H1 (cell line): ENCODE measurements around the gene TAS2R46. TPM values are rescaled to one million over a fixed set of nuclear protein-coding genes. Genes with fewer than 3 reads are reported as not detected.
"Not testable (repeated sequence)": the region's sequence is repeated elsewhere in the genome, so short reads cannot be mapped to it uniquely, and the experiment has no call there.

Experiments
- CTCF ChIA-PET: fragments of 300-600 bp; sonication (Branson Sonifier 250); formaldehyde crosslinking; loops from one replicate; lab custom pipeline; 2021; ENCODE audit not compliant: partially characterized antibody; lab: Charles Lee
- POLR2A ChIA-PET: fragments of 300-600 bp; sonication (Branson Sonifier 250); formaldehyde crosslinking; loops from one replicate; lab custom pipeline; 2021; ENCODE audit warnings: inconsistent platforms; ENCODE audit not compliant: partially characterized antibody; lab: Charles Lee
- DNase-seq, 2 experiments: peaks; one replicate each; pipeline versions ENCODE4 v3.0.0 to v3.0.0-alpha.2; 2010 to 2022; ENCODE audit warnings: low spot score in 2 of 2, low read depth in 1 of 2, mixed read lengths in 1 of 2
- FAIRE-seq: peaks from 2 replicates; lab custom pipeline; 2011; peaks lifted over from hg19 to GRCh38; lab: Jason Lieb, UNC
- H2AFZ ChIP-seq: 2 replicates; pipeline ENCODE4 v1.8.1; 2012; ENCODE audit warnings: low read length, inconsistent platforms
- H2AK5ac ChIP-seq: 2 replicates; pipeline ENCODE4 v1.6.1; 2013; ENCODE audit warnings: low read depth, low read length
- H2BK120ac ChIP-seq: replicated peaks from 2 replicates; pipeline ENCODE3; 2013; ENCODE audit warnings: low read depth, low read length, inconsistent platforms
- H2BK12ac ChIP-seq: 2 replicates; pipeline ENCODE4 v1.6.1; 2013; ENCODE audit warnings: low read depth, low read length
- H2BK15ac ChIP-seq: 2 replicates; pipeline ENCODE4 v1.6.1; 2013; ENCODE audit warnings: low read length
- H2BK20ac ChIP-seq: 2 replicates; pipeline ENCODE4 v1.6.1; 2013; ENCODE audit warnings: low read length
- H2BK5ac ChIP-seq: 2 replicates; pipeline ENCODE4 v1.6.1; 2013; ENCODE audit warnings: low read depth, low read length
- H3K14ac ChIP-seq: 2 replicates; pipeline ENCODE4 v1.6.1; 2013; ENCODE audit warnings: inconsistent platforms; ENCODE audit not compliant: insufficient read length
- H3K18ac ChIP-seq: 2 replicates; pipeline ENCODE4 v1.6.1; 2013; ENCODE audit warnings: low read length; ENCODE audit errors: extremely low read depth
- H3K23ac ChIP-seq: 2 replicates; pipeline ENCODE4 v1.6.1; 2013; ENCODE audit warnings: inconsistent platforms; ENCODE audit not compliant: insufficient read length
- H3K23me2 ChIP-seq: 2 replicates; pipeline ENCODE4 v1.6.1; 2013; ENCODE audit warnings: low read depth, low read length
- H3K27ac ChIP-seq: 2 replicates; pipeline ENCODE4 v1.6.1; 2011; ENCODE audit warnings: low read depth, low read length, inconsistent platforms
- H3K27me3 ChIP-seq, 4 experiments: replicated peaks in 1 of 4; 1 replicate in 1 of 4; 2 replicates in 3 of 4; pipeline versions ENCODE4 v1.6.1 to v1.8.1; 2011 to 2013; ENCODE audit warnings: low read length in 3 of 4, mild to moderate bottlenecking in 3 of 4, inconsistent platforms in 2 of 4, mixed read lengths in 2 of 4, moderate library complexity in 1 of 4; ENCODE audit not compliant: control insufficient read depth in 3 of 4, insufficient read depth in 3 of 4; ENCODE audit errors: extremely low read depth in 1 of 4
- H3K36me3 ChIP-seq, 4 experiments: 2 replicates each; pipeline versions ENCODE4 v1.6.1 to v1.8.1; 2011 to 2013; ENCODE audit warnings: mild to moderate bottlenecking in 4 of 4, low read length in 3 of 4, moderate library complexity in 2 of 4, control low read depth in 1 of 4, inconsistent platforms in 1 of 4; ENCODE audit not compliant: insufficient read depth in 4 of 4, control insufficient read depth in 2 of 4
- H3K4ac ChIP-seq: replicated peaks from 2 replicates; pipeline ENCODE3; 2013; ENCODE audit warnings: low read length, low read depth, mixed read lengths, inconsistent platforms; ENCODE audit not compliant: insufficient read length
- H3K4me1 ChIP-seq, 4 experiments: replicated peaks in 1 of 4; 1 replicate in 1 of 4; 2 replicates in 3 of 4; pipeline versions ENCODE4 v1.6.1 to v1.8.1; 2011 to 2013; ENCODE audit warnings: low read length in 3 of 4, inconsistent platforms in 2 of 4, mixed read lengths in 1 of 4; ENCODE audit not compliant: insufficient read depth in 4 of 4, control insufficient read depth in 3 of 4
- H3K4me2 ChIP-seq, 2 experiments: 2 replicates each; pipeline versions ENCODE4 v1.6.1 to v1.8.1; 2011 to 2013; ENCODE audit warnings: low read depth in 2 of 2, low read length in 2 of 2, control low read depth in 1 of 2, inconsistent platforms in 1 of 2, mild to moderate bottlenecking in 1 of 2; ENCODE audit not compliant: insufficient read depth in 1 of 2
- H3K4me3 ChIP-seq, 4 experiments: fragments of 200-600, 300-600 bp in 1 of 4; sonication (generic), shearing (Covaris generic), sonication (Bioruptor Twin) in 1 of 4; 2 replicates each; pipeline versions ENCODE4 v1.5.1 to v1.8.1; 2011 to 2016; ENCODE audit warnings: low read length in 4 of 4, low read depth in 3 of 4, control low read depth in 2 of 4, inconsistent platforms in 2 of 4, mild to moderate bottlenecking in 2 of 4, mixed read lengths in 1 of 4, moderate library complexity in 1 of 4; ENCODE audit not compliant: insufficient read depth in 2 of 4; ENCODE audit errors: extremely low read depth in 1 of 4
- H3K56ac ChIP-seq: replicated peaks from 2 replicates; pipeline ENCODE3; 2013; ENCODE audit warnings: low read depth, mild to moderate bottlenecking, mixed read lengths, low read length, inconsistent platforms; ENCODE audit not compliant: insufficient read length
- H3K79me1 ChIP-seq: 2 replicates; pipeline ENCODE4 v1.6.1; 2013; ENCODE audit warnings: low read depth, low read length, control low read depth
- H3K79me2 ChIP-seq, 2 experiments: 2 replicates each; pipeline versions ENCODE4 v1.6.1 to v1.8.1; 2012 to 2013; ENCODE audit warnings: low read length in 2 of 2, mild to moderate bottlenecking in 2 of 2, inconsistent platforms in 1 of 2; ENCODE audit not compliant: insufficient read depth in 2 of 2, control insufficient read depth in 1 of 2
- H3K9ac ChIP-seq, 4 experiments: replicated peaks in 1 of 4; 1 replicate in 1 of 4; 2 replicates in 3 of 4; pipeline versions ENCODE4 v1.6.1 to v1.8.1; 2011 to 2013; ENCODE audit warnings: low read depth in 3 of 4, low read length in 3 of 4, control low read depth in 2 of 4, mild to moderate bottlenecking in 2 of 4, moderate library complexity in 2 of 4, inconsistent platforms in 1 of 4; ENCODE audit errors: extremely low read depth in 1 of 4
- H3K9me3 ChIP-seq, 2 experiments: 2 replicates each; pipeline versions ENCODE4 v1.6.1 to v1.8.1; 2012 to 2013; ENCODE audit warnings: mild to moderate bottlenecking in 2 of 2, moderate library complexity in 2 of 2, control low read depth in 1 of 2, inconsistent platforms in 1 of 2, low read depth in 1 of 2, low read length in 1 of 2, mixed read lengths in 1 of 2; ENCODE audit not compliant: insufficient read depth in 2 of 2
- H4K20me1 ChIP-seq, 2 experiments: replicated peaks in 1 of 2; 2 replicates each; pipeline versions ENCODE3 to v1.8.1; 2011 to 2013; ENCODE audit warnings: inconsistent platforms in 2 of 2, low read length in 2 of 2, mild to moderate bottlenecking in 1 of 2; ENCODE audit not compliant: insufficient read depth in 2 of 2, control insufficient read depth in 1 of 2
- H4K5ac ChIP-seq: 2 replicates; pipeline ENCODE4 v1.6.1; 2013; ENCODE audit warnings: low read length, low read depth, mixed read lengths, inconsistent platforms; ENCODE audit not compliant: insufficient read length
- H4K8ac ChIP-seq: 2 replicates; pipeline ENCODE4 v1.8.0; 2013; ENCODE audit warnings: mild to moderate bottlenecking, moderate library complexity, low read length, inconsistent platforms; ENCODE audit not compliant: insufficient read depth; ENCODE audit errors: extremely low read depth
- H4K91ac ChIP-seq: replicated peaks from 2 replicates; pipeline ENCODE3; 2013; ENCODE audit warnings: low read length, mixed read lengths, inconsistent platforms; ENCODE audit not compliant: insufficient read length
- WGBS, 2 experiments: shearing (Covaris generic) in 1 of 2; methylation state at CpG; one replicate each; pipeline versions ENCODE4 v1.1.6 to v1.1.7; 2013 to 2015; ENCODE audit warnings: low lambda C conversion rate in 2 of 2, mixed read lengths in 2 of 2, inconsistent platforms in 1 of 2, low coverage in 1 of 2, missing lambda C conversion rate in 1 of 2; ENCODE audit not compliant: insufficient replicate concordance in 2 of 2, insufficient coverage in 1 of 2, insufficient read length in 1 of 2; ENCODE audit errors: extremely low coverage in 1 of 2, missing lambda C conversion rate in 1 of 2; 5-methylcytosine and 5-hydroxymethylcytosine counted together
- polyA plus RNA-seq, 7 experiments: library from polyadenylated mRNA; depleted of rRNA in 3 of 7; stranded (reverse) in 5 of 7; unstranded in 2 of 7; fragments of >200 nt in 5 of 7; fragments of 200-250 nt in 2 of 7; gene quantifications; 1 replicate in 5 of 7; 2 replicates in 1 of 7; 4 replicates in 1 of 7; pipeline versions ENCODE4 v1.2.1 to v1.2.3, GENCODE V29; 2011 to 2013; ENCODE audit warnings: missing spikeins in 2 of 7, mixed read lengths in 2 of 7
- total RNA-seq: library from RNA; stranded (reverse); fragmentation: NEBNext Ultra II Directional; extraction: Animal tissue kit (Norgen Biotek cat#: 25700); gene quantifications from 2 replicates; pipeline ENCODE4 v1.2.1, GENCODE V29; 2021

Gene TAS2R46
- total and polyA plus RNA-seq, 2 of the 8 experiments (the other 6 are each of a cell fraction or from before 2014, with no cell fraction given): 0.14 TPM; not detected in 1

DNA sequence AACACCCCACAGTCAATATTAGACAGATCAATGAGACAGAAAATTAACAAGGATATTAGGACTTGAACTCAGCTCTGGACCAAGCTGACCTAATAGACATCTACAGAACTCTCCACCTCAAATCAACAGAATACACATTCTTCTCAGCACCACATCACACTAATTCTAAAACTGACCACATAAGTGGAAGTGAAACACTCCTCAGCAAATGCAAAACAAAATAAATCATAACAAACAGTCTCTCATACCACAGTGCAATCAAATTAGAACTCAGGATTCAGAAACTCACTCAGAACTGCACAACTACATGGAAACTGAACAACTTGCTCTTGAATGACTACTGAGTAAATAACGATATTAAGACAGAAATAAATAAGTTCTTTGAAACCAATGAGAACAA, 49.1 kb upstream of the TAS2R46 start:
- WGBS, 2 experiments: 95% methylated on average over 1 of the region's 1 CpG; no CpG with 5 or more reads in 1 of the 2 experiments
- H3K23me2 ChIP-seq, H3K9me3 ChIP-seq, POLR2A ChIA-PET, H3K36me3 ChIP-seq, H3K4ac ChIP-seq, H2BK20ac ChIP-seq, DNase-seq, H2BK12ac ChIP-seq, H2BK15ac ChIP-seq, H3K4me1 ChIP-seq, H3K18ac ChIP-seq, H3K14ac ChIP-seq, H2BK5ac ChIP-seq, H4K8ac ChIP-seq, H2AK5ac ChIP-seq, H2AFZ ChIP-seq, FAIRE-seq, H3K9ac ChIP-seq, H4K5ac ChIP-seq, H3K23ac ChIP-seq, H4K20me1 ChIP-seq, H3K56ac ChIP-seq, CTCF ChIA-PET, H3K27me3 ChIP-seq, H3K4me2 ChIP-seq, H2BK120ac ChIP-seq, H3K27ac ChIP-seq, H4K91ac ChIP-seq, H3K4me3 ChIP-seq, H3K79me1 ChIP-seq: not testable (repeated sequence)
- H3K79me2 ChIP-seq: peaks cover 6 to 86% of the 10 kb centered on the region in 2 experiments; a peak in 3 of 4 replicates
